RCC 7860 (cell line): ENCODE data around the gene LMTK2.
A peak's percentile ranks its signal among the peaks of the same experiment; 100 is the strongest.

ENCODE experiments used
- DNase-seq: peaks from one replicate; pipeline ENCODE4 v3.0.0-alpha.2; 2015; ENCODE audit warnings: low spot score
- FAIRE-seq: peaks from 2 replicates; lab custom pipeline; 2012; peaks lifted over from hg19 to GRCh38; lab: Jason Lieb, UNC

LMTK2 gene

GRCh38 chr7:98106647-98107312 is at the start of gene LMTK2:
Gene LMTK2, plus strand, starts transcription at chr7:98106862. Its CDS starts 316 bp downstream, at chr7:98107178.
- peak; percentile 83 for DNase-seq
- FAIRE-seq: peak; percentile 79

- FAIRE-seq (no peak), DNase-seq (no peak)
These were observed 49.5 kb upstream of the LMTK2 start for GRCh38 chr7:98057157-98057556.

- DNase-seq (no peak), FAIRE-seq (no peak)
These were observed 48.5 kb upstream of the LMTK2 start for GRCh38 chr7:98058186-98058585.

- DNase-seq (no peak), FAIRE-seq (no peak)
These were observed 42.4 kb upstream of the LMTK2 start for GRCh38 chr7:98064233-98064632.

- FAIRE-seq (no peak), DNase-seq (no peak)
These were observed 40.5 kb upstream of the LMTK2 start for GRCh38 chr7:98066208-98066607.

- DNase-seq: no peak
- no peak for FAIRE-seq
These were observed 39.6 kb upstream of the LMTK2 start for GRCh38 chr7:98066934-98067507.

- no peak for DNase-seq
- no peak for FAIRE-seq
These were observed 33.6 kb upstream of the LMTK2 start for GRCh38 chr7:98073047-98073446.

GRCh38 chr7:98075801-98076200 is 30.9 kb upstream of the LMTK2 start:
- FAIRE-seq (no peak), DNase-seq (no peak)

GRCh38 chr7:98077762-98078161 is 28.9 kb upstream of the LMTK2 start:
- FAIRE-seq (no peak), DNase-seq (no peak)

GRCh38 chr7:98078197-98078870 is 28.3 kb upstream of the LMTK2 start:
- no peak for DNase-seq
- no peak for FAIRE-seq

- FAIRE-seq: no peak
- DNase-seq: no peak
These were observed 26.6 kb upstream of the LMTK2 start for GRCh38 chr7:98079891-98080648.

GRCh38 chr7:98081319-98081718 is 25.3 kb upstream of the LMTK2 start:
- no peak for FAIRE-seq
- DNase-seq: no peak

GRCh38 chr7:98084631-98085030 is 22.0 kb upstream of the LMTK2 start:
- FAIRE-seq (no peak), DNase-seq (no peak)

- FAIRE-seq (no peak), DNase-seq (no peak)
These were observed 21.0 kb upstream of the LMTK2 start for GRCh38 chr7:98085674-98086073.

- FAIRE-seq (no peak), DNase-seq (no peak)
These were observed 20.4 kb upstream of the LMTK2 start for GRCh38 chr7:98086281-98086718.

- FAIRE-seq: no peak
- DNase-seq: no peak
These were observed 18.6 kb upstream of the LMTK2 start for GRCh38 chr7:98088109-98088508.

- FAIRE-seq: no peak
- DNase-seq: no peak
These were observed 16.5 kb upstream of the LMTK2 start for GRCh38 chr7:98090116-98090515.

GRCh38 chr7:98091061-98091460 is 15.6 kb upstream of the LMTK2 start:
- peak; percentile 12 for FAIRE-seq

GRCh38 chr7:98091523-98091922 is 15.1 kb upstream of the LMTK2 start:
- FAIRE-seq: no peak
- no peak for DNase-seq

More at GRCh38 chr7:98091061-98091460, 15.6 kb upstream of the LMTK2 start:
- DNase-seq: peak; percentile 53

GRCh38 chr7:98097042-98097645 is 9.5 kb upstream of the LMTK2 start:
- FAIRE-seq (no peak), DNase-seq (no peak)

GRCh38 chr7:98100088-98100487 is 6.6 kb upstream of the LMTK2 start:
- DNase-seq: no peak

More at GRCh38 chr7:98100088-98100487, 6.6 kb upstream of the LMTK2 start:
- no peak for FAIRE-seq
